ENCODE measurements around the gene MOSPD3.

DNA sequence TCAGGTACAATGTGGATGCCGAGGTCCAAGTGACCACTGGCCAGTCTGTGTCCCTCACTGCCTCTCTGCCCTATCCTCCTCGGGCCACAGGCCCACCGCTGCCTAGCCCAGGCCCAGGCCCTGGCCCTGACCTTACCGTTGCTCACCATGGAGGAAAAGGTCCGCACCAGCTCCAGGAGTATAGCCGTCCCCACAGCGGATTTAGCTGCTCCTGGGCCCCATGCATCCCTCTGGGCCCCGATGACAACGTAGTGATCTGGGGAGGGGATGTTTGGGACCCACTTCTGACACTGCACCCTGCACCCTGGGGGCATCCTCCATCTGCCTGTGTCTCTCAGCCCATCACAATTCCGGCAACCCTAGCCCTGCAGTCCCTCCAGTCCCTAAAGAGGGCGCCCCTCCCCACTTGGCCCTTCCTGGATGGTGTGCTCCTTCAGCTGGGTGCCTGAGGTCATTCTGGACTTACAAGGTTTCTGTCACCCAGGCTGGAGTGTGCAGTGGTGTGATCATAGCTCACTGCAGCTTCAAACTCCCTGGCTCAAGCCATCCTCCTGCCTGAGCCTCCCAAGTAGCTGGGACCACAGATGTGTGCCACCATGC is 16.9 kb downstream of the MOSPD3 start:
- TF ChIP-seq YY1 (IDR thresholded peaks at IDR 0.05; ENCODE audit: low read depth, low read length), result no peak
- no peak for TF ChIP-seq POLR2A (IDR thresholded peaks at IDR 0.05; ENCODE audit: control extremely low read depth in 1 of 2, low read depth in 2 of 2, low read length in 2 of 2)
- TF ChIP-seq CTCF (IDR thresholded peaks at IDR 0.05; ENCODE audit: control extremely low read depth in 1 of 3, insufficient read depth in 1 of 3, low read depth in 1 of 3, low read length in 3 of 3), result peak; percentile 79 to 95 (median 93)
- TF ChIP-seq POLR2AphosphoS5 (IDR thresholded peaks at IDR 0.05; ENCODE audit: low read depth, low read length), result no peak
- no peak for TF ChIP-seq CEBPB (IDR thresholded peaks at IDR 0.05; ENCODE audit: low read depth, low read length)
